PFSK-1 (cell line): ENCODE measurements around the gene GRIFIN.

ENCODE experiments used
- POLR2AphosphoS5 ChIP-seq: IDR thresholded peaks from 2 replicates; pipeline ENCODE4 v1.6.1; 2012; ENCODE audit warnings: low read depth, mild to moderate bottlenecking, control low read depth, low read length, moderate library complexity
- REST ChIP-seq, 2 experiments: IDR thresholded peaks; 2 replicates each; pipeline versions ENCODE4 v1.6.1 to v1.8.0; 2011 to 2012; ENCODE audit warnings: low read depth in 2 of 2, low read length in 2 of 2, control low read depth in 1 of 2, inconsistent platforms in 1 of 2, mild to moderate bottlenecking in 1 of 2, moderate library complexity in 1 of 2; ENCODE audit not compliant: insufficient read depth in 1 of 2
- SIN3A ChIP-seq: IDR thresholded peaks from 2 replicates; pipeline ENCODE4 v1.6.1; 2012; ENCODE audit warnings: mild to moderate bottlenecking, low read length, moderate library complexity, borderline replicate concordance; ENCODE audit not compliant: insufficient read depth
- TAF1 ChIP-seq: IDR thresholded peaks from 2 replicates; pipeline ENCODE4 v1.6.1; 2012; ENCODE audit warnings: low read length, control low read depth, borderline replicate concordance; ENCODE audit not compliant: insufficient read depth

- TF ChIP-seq TAF1, result no peak
- no peak for TF ChIP-seq REST (IDR thresholded peaks at IDR 0.05; ENCODE audit: insufficient read depth in 1 of 2, low read depth in 2 of 2, low read length in 2 of 2)
- TF ChIP-seq SIN3A, result no peak
- no peak for TF ChIP-seq POLR2AphosphoS5
These were observed 44.8 kb downstream of the GRIFIN start for GRCh38 chr7:2431260-2431867.
